ENCODE results near the gene ARHGAP30. TPM values are rescaled to one million over a fixed set of nuclear protein-coding genes. Genes with fewer than 3 reads are reported as not detected.
A peak's percentile ranks its signal among the peaks of the same experiment; 100 is the strongest.

ARHGAP30 gene
- total RNA-seq, 2 donors from 2014 or later = 0.07 to 0.13 TPM

DNA sequence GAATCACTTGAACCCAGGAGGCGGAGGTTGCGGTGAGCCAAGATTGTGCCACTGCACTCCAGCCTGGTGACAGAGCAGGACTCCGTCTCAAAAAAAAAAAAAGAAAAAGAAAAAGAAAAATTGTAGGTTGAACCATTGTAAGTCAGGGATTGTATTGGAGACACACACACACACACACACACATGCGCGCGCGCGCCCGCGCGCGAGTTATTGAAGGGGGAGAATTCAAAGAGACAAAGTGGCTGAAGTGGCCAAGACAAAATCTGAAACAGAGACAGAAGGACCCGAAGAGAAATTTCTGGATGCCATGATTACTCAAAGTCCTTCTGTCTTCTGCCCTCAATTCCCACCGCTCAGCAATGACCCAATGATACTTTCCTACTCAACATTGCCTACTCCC lies 24.8 kb upstream of the ARHGAP30 start:
- Mint-ChIP-seq H3K9me3 (no peaks in the 10 kb centered on the region), H3K27ac (no peak overlapping the region), H3K4me1 (peaks cover 4% of the 10 kb centered on the region), H3K4me3 (no peak overlapping the region), H3K27me3 (ENCODE audit: insufficient read depth) (peaks cover 10% of the 10 kb centered on the region), H3K36me3 (ENCODE audit: low read depth) (no peaks in the 10 kb centered on the region)
- H3K9me3 ChIP-seq (ENCODE audit: control insufficient read depth, low read length) = no peaks in the 10 kb centered on the region
- H3K36me3 ChIP-seq (ENCODE audit: control insufficient read depth, insufficient read depth, low read length) = peaks cover 1% of the 10 kb centered on the region
- TF ChIP-seq, protein P1, sequence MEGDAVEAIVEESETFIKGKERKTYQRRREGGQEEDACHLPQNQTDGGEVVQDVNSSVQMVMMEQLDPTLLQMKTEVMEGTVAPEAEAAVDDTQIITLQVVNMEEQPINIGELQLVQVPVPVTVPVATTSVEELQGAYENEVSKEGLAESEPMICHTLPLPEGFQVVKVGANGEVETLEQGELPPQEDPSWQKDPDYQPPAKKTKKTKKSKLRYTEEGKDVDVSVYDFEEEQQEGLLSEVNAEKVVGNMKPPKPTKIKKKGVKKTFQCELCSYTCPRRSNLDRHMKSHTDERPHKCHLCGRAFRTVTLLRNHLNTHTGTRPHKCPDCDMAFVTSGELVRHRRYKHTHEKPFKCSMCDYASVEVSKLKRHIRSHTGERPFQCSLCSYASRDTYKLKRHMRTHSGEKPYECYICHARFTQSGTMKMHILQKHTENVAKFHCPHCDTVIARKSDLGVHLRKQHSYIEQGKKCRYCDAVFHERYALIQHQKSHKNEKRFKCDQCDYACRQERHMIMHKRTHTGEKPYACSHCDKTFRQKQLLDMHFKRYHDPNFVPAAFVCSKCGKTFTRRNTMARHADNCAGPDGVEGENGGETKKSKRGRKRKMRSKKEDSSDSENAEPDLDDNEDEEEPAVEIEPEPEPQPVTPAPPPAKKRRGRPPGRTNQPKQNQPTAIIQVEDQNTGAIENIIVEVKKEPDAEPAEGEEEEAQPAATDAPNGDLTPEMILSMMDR (conservative IDR thresholded peaks at IDR 0.05) = no peak
- 96 to 99% methylated on average over 9 to 12 of the region's 14 CpGs for WGBS, 2 experiments (ENCODE audit: insufficient coverage in 1 of 2, insufficient read length in 1 of 2)
- peaks cover 10% of the 10 kb centered on the region for H3K27me3 ChIP-seq (ENCODE audit: control insufficient read depth, insufficient read depth, low read length, poor library complexity, severe bottlenecking)
- no peak overlapping the region for H3K27ac ChIP-seq (ENCODE audit: low read depth, low read length)
- H3K4me3 ChIP-seq (ENCODE audit: low read length) = no peak overlapping the region
- H3K9ac ChIP-seq (ENCODE audit: extremely low read depth, low read length, poor library complexity, severe bottlenecking) = no peak overlapping the region
- no peaks in the 10 kb centered on the region for H3K4me1 ChIP-seq (ENCODE audit: control insufficient read depth, insufficient read depth, low read length)
- peak; percentile 17 for DNase-seq

DNA sequence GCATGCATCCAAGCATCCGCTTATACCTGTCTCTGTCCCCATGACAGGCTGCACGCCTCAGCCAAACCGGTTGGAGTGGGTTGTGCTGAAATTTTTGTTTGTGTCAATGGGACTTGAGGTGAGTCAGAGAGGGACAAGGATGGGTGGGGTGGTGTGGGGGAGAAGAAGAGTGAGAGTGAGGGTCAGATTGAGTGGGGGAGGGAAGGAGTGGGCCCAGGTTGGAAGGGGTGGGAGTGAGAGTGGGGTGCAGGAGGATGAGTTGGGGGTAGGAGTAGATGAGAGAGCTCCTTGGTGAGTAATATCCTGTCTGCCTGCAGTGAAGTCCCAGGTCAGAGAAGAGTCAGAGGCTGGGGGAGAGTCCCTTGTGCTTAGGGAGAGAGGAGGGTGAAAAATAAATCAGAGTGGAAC lies 22.9 kb upstream of the ARHGAP30 start:
- TF ChIP-seq, protein P1 (conservative IDR thresholded peaks at IDR 0.05) = no peak
- no peaks in the 10 kb centered on the region for H3K4me1 Mint-ChIP-seq
- no peak overlapping the region for H3K27ac Mint-ChIP-seq
- H3K4me1 ChIP-seq (ENCODE audit: control insufficient read depth, insufficient read depth, low read length) = no peaks in the 10 kb centered on the region
- no peaks in the 10 kb centered on the region for H3K36me3 Mint-ChIP-seq (ENCODE audit: low read depth)
- H3K4me3 Mint-ChIP-seq = no peak overlapping the region
- WGBS, 2 experiments (ENCODE audit: insufficient coverage in 1 of 2, insufficient read length in 1 of 2) = 87% methylated on average over 3 of the region's 3 CpGs
- H3K27me3 Mint-ChIP-seq (ENCODE audit: insufficient read depth) = peaks cover 10% of the 10 kb centered on the region
- H3K9me3 ChIP-seq (ENCODE audit: control insufficient read depth, low read length) = no peaks in the 10 kb centered on the region
- no peak overlapping the region for H3K4me3 ChIP-seq (ENCODE audit: low read length)
- no peaks in the 10 kb centered on the region for H3K9me3 Mint-ChIP-seq
- H3K27me3 ChIP-seq (ENCODE audit: control insufficient read depth, insufficient read depth, low read length, poor library complexity, severe bottlenecking) = peaks cover 10% of the 10 kb centered on the region
- no peak overlapping the region for H3K27ac ChIP-seq (ENCODE audit: low read depth, low read length)
- no peaks in the 10 kb centered on the region for H3K36me3 ChIP-seq (ENCODE audit: control insufficient read depth, insufficient read depth, low read length)
- peak; percentile 20 for DNase-seq
- no peak overlapping the region for H3K9ac ChIP-seq (ENCODE audit: extremely low read depth, low read length, poor library complexity, severe bottlenecking)

DNA sequence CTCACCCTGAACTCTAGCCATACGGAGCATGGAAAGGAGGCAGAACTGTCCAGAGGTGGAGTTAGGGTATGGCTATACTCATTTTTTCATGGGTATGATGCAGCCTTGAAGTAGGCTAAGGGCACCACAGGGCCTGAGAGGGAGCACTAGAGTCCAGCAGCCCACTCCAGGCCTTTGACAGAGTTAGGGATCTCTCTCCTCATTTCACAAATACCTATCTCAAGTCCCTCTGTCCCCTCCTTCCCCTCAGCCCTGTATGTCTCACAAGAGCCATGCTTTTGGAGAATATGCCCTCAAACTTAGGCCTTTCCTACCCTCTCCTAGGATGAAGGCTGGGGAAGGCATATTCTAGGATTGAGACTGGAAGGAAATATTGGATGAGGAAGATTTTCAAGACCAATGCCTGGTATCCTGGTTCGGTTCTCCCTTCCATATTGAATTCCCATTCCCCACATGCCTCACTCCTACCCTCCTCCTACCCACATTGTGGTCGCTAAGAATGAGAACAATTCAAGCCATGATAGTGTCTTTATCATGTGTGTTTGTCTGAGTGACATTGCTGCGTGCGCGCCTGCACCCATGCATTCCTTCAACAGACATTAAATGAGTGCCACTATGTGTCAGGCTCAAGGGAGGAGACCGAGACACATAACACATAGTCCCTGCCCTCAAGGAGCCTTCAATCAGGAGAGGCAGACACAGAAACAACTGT lies 22.3 kb upstream of the ARHGAP30 start:
- no peaks in the 10 kb centered on the region for H3K9me3 Mint-ChIP-seq
- H3K27ac Mint-ChIP-seq = no peak overlapping the region
- no peaks in the 10 kb centered on the region for H3K4me1 Mint-ChIP-seq
- H3K4me3 Mint-ChIP-seq = no peak overlapping the region
- Histone ChIP-seq H3K27me3 (ENCODE audit: control insufficient read depth, insufficient read depth, low read length, poor library complexity, severe bottlenecking) (peaks cover 10% of the 10 kb centered on the region), H3K4me1 (ENCODE audit: control insufficient read depth, insufficient read depth, low read length) (no peaks in the 10 kb centered on the region), H3K4me3 (ENCODE audit: low read length) (no peak overlapping the region), H3K9ac (ENCODE audit: extremely low read depth, low read length, poor library complexity, severe bottlenecking) (no peak overlapping the region), H3K27ac (ENCODE audit: low read depth, low read length) (no peak overlapping the region), H3K9me3 (ENCODE audit: control insufficient read depth, low read length) (no peaks in the 10 kb centered on the region), H3K36me3 (ENCODE audit: control insufficient read depth, insufficient read depth, low read length) (no peaks in the 10 kb centered on the region)
- peaks cover 9% of the 10 kb centered on the region for H3K27me3 Mint-ChIP-seq (ENCODE audit: insufficient read depth)
- TF ChIP-seq, protein P1 (conservative IDR thresholded peaks at IDR 0.05) = no peak
- no peaks in the 10 kb centered on the region for H3K36me3 Mint-ChIP-seq (ENCODE audit: low read depth)
- DNase-seq = peak; percentile 21
- 97 to 98% methylated on average over 4 to 7 of the region's 7 CpGs for WGBS, 2 experiments (ENCODE audit: insufficient coverage in 1 of 2, insufficient read length in 1 of 2)
